ENCODE measurements around the gene KCNH5. TPM values are rescaled to one million over a fixed set of nuclear protein-coding genes. Genes with fewer than 3 reads are reported as not detected.

Gene KCNH5
- polyA plus RNA-seq, 10 donors = 0.03 to 0.13 (median 0.05) TPM; not detected in 1

DNA sequence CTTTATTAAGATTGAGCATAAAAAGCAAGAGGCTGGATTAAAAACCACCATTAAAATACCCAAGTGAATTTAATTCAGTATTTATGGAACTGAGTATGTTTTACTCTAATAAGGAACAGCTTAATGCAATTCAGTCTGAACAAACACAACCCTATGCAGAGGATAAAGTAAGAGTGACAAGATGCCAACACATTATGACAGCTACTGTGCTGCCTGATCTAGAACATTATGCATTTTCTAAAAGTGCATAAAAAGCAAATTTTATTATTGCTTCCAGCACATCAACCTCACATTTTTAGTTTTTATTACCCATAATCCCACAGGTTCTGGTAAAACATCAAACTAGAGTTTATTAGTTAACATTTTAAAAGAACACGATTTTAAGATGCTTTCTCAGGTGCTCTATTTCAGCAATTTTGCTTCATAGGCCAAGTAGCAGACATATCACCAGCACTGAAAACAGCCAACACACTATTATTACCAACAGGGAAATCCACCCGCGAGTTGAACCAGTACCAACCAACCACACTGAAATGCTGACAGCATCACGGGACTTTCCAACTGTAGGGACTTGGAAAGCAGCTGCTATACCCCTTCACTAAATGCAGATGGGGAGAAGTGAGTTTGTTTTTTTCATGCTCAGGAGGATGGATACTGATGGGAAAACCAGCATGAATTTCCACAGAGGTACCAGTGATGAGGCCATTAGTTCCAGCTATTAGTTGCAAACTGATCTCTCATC is 372.1 kb downstream of the KCNH5 start:
- DNase-seq = no peak

DNA sequence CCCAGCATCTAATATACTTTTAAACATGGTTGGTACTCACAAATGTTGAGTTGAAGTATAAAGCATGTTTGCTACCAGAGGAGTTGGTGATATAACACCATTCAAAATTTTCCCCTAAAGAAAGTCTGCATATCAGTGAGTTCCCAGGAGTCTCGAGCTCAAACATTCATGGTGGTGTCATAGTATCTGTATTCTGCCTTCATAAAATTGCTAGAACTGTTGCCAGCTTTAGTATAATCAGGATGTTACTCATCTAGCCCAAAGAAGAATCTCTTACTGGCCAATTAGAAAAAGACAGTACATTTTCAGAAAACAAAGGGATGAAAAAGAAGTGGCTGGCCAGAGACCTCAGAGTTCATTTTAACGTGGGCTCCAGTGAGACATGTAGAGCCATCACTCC is 374.7 kb downstream of the KCNH5 start:
- no peak for DNase-seq

DNA sequence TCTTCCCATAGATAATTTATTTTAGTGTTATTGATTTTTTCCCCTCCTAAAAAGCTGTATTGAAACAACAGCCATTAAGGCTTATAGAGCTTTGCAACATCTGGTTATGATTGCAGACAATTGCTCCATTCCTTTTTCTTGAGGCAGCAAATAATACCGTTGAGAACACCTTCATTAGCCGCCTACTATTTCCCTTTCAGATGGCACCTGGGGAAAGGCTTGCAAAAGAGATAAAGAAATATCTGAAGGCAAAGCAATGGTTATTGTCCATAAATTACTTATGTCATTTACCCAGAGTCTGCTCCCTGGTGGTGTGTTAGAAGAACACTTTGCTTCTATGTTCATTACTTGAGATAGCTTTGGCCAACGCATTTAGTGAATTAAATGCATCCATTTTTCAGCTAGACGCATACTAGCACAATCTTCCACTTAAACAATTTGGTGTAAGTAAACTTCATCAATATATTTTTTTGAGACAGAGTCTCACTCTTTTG is 377.8 kb downstream of the KCNH5 start:
- DNase-seq = peak in 1 of 3 donors; percentile 2

DNA sequence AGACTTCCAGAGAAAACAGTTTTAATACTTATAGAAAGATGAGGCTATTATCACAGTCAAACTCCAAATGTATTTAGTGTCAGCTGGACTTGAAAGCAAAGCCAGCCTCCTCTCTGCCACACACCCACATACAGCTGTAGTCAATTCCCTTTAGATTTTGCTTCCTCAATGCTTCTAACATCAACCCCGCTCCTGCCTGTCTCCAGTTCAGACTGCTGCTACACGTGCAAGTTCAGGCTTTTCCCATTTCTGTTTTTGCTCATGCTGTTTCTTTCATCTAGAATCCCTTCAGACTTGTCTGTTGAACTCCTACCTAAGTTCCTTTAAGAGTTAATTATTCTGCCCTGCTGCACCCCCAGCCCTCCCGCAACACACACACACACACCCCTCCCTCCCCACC is 380.0 kb downstream of the KCNH5 start:
- peak in 2 of 3 donors; percentile 10 to 46 for DNase-seq

DNA sequence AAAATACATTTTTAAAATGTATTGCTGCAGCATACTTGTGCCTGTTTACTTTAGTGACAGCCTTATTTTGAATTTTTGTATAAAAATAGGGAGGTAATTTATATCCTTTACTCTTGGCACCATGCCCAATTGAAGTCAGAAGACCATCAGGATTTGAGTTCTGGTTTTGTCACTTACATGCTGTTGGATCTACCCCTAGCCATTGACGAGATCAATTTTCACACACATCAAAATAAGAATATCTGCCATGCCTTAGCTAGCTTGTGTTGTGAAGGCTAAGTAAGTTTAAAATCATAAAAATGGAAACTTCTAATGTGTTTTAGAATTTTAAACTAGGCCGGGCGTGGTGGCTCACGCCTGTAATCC is 381.8 kb downstream of the KCNH5 start:
- DNase-seq = no peak

DNA sequence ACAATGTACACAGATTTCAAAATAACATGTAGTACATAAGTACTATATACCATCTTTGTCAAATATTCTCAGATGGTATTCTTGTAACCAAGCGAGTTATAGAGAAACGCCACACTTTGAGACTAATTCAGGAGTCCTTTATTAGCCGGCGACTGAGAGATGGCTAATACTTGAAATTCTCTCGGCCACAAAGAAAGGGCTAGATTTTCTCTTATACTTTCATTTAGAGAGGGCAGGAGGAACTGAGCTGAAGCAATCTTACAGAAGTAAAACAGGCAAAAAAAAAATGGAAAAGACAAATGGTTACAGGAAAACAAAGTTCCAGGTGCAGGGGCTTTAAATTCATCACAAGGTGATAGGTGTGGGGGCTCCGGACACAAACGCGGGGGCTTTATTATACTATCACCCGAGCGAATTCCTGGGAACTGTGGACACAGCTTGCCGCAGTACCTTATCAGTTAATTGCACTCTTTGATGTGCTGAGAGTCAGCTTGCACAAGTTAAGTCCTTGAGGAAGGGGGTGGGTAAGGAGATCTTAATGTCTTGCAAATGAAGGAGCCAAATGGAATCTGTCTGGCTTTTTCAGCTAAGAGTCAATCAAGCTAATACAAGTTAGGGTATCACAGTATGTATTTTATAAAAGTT is 382.3 kb downstream of the KCNH5 start:
- DNase-seq = no peak

DNA sequence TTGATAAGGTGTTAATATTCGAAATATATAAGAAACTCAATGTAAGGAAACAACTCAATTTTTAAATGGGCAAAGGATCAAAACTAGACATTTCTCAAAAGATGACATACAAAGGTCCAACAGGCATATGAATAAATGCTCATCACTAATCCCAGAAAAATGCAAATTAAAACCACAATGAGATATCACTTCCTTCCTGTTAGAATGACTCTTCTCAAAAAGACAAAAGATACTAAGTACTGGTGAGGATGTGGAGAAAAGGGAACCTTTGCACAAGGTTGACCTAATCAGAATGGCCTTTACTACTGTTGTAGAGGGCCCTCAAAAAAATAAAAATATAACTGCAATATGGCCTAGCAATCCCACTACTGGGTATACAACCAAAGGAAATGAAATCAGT is 383.4 kb downstream of the KCNH5 start:
- no peak for DNase-seq

DNA sequence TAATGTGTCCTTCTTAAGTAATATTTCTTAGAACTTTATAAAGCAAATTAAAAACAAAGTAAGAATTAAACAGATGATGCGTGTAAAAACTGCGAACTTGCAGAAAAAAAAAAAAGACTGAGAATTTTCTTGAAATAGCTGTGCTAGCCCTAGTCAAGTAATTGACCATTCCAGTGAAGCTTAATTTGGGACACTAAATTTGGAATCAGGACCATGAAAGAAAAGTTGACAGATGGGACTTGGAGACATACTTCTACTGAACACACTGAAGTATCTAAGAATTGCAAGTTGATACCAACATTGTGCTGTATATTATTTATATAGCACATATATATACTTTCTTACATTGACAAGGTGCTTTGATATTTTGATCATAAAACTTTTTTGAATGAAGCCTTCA is 386.6 kb downstream of the KCNH5 start:
- no peak for DNase-seq

DNA sequence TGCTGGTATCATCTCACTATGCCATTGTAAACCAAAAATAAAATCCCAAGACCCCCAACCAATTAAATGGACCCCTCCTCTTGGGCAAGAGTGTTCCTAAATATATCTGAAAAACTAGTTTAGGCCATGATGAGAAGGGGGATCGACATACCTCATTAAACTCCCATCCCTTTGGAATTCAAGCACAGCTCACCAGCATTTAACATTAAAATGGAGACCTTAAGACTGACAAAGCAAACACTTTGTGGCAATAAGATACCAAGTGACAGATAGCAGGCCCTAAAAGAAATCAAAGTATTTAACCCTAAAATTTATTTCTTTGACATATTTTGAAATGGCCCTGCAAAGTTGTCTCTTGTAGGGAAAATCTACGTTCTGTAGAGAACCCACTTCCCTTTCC is 387.9 kb downstream of the KCNH5 start:
- DNase-seq = no peak

DNA sequence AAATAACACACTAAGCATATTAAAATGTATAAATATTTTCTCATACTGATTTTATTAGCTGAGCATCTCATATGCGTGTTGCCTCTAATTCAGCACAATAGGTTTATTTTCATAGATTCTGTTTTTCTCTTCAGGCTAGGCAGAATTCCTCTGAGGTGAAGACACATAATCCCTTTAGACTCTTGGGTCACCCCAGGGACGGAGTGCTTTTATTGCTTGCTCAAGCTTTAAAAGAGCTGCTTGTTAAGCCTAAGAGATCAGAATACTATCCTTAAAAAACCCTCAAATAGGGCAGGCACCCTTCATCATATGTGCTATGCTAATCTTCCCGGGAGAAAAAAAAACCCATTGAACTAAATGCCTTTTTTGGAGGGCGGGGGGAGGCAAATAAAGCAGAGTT is 390.1 kb downstream of the KCNH5 start:
- no peak for DNase-seq

DNA sequence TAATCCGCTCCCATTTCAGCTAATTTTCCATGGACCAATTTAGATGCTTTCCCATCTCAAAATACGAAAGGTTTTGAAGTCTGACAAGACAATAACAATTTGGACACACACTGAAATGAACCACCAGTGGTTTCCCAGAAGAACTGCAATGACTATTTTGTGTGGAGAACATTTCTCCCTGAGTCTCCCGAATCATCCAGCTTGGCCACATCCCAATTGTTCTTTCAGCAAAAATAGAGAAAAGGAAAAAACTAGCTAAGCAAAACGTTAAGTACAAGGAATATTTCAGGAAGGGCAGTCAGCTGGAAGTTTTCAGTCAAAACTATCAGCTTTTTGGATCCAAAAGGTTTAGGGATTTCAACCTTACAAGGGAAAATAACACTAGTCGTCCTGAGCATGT is 390.6 kb downstream of the KCNH5 start:
- peak; percentile 23 to 59 (median 45) for DNase-seq

Other genes starting within 250 kb of the KCNH5 start
- 10 to 100 TPM; 23.4 to 46.6 (median 31.0) TPM for gene RHOJ, start 159.0 kb upstream of the KCNH5 start, polyA plus RNA-seq (ENCODE audit: insufficient read length in 10 of 10)

Measured in muscle of back (tissue), 11 donors.